Measurements from ENCODE around the gene BOLA3.

Gene BOLA3

GRCh38 chr2:74149247-74149525, 1.5 kb upstream of the BOLA3 start:
- no peak for TF ChIP-seq CTCF (IDR thresholded peaks at IDR 0.05; ENCODE audit: low read depth, low read length)
- no peak overlapping the region for H3K4me3 ChIP-seq (replicated peaks in 1 of 2; ENCODE audit: low read depth in 2 of 2, low read length in 2 of 2)
- DNase-seq (ENCODE audit: low read depth in 2 of 2) = no peak

- no peak for TF ChIP-seq CTCF (IDR thresholded peaks at IDR 0.05; ENCODE audit: low read depth, low read length)
- no peak for DNase-seq (ENCODE audit: low read depth in 2 of 2)
- peak overlapping the region; percentile 64 to 74 for H3K4me3 ChIP-seq (replicated peaks in 1 of 2; ENCODE audit: low read depth in 2 of 2, low read length in 2 of 2)
Measured at GRCh38 chr2:74148457-74149246, 940 bp upstream of the BOLA3 start.

- no peak for TF ChIP-seq CTCF (IDR thresholded peaks at IDR 0.05; ENCODE audit: low read depth, low read length)
- DNase-seq (ENCODE audit: low read depth in 2 of 2) = peak; percentile 39 to 53
- H3K4me3 ChIP-seq (replicated peaks in 1 of 2; ENCODE audit: low read depth in 2 of 2, low read length in 2 of 2) = peak overlapping the region; percentile 64 to 74
Measured at GRCh38 chr2:74146929-74147726, 584 bp downstream of the BOLA3 start.

- TF ChIP-seq CTCF (IDR thresholded peaks at IDR 0.05; ENCODE audit: low read depth, low read length) = peak; percentile 28
- DNase-seq (ENCODE audit: low read depth in 2 of 2) = no peak
- no peak overlapping the region for H3K4me3 ChIP-seq (replicated peaks in 1 of 2; ENCODE audit: low read depth in 2 of 2, low read length in 2 of 2)
Measured at GRCh38 chr2:74142340-74142739, 5.4 kb downstream of the BOLA3 start.

- DNase-seq (ENCODE audit: low read depth in 2 of 2) = no peak
- no peak overlapping the region for H3K4me3 ChIP-seq (replicated peaks in 1 of 2; ENCODE audit: low read depth in 2 of 2, low read length in 2 of 2)
- no peak for TF ChIP-seq CTCF (IDR thresholded peaks at IDR 0.05; ENCODE audit: low read depth, low read length)
Measured at GRCh38 chr2:74138600-74139323, 8.9 kb downstream of the BOLA3 start.

GRCh38 chr2:74137651-74138599, 9.8 kb downstream of the BOLA3 start:
- DNase-seq (ENCODE audit: low read depth in 2 of 2) = no peak
- no peak for TF ChIP-seq CTCF (IDR thresholded peaks at IDR 0.05; ENCODE audit: low read depth, low read length)
- no peak overlapping the region for H3K4me3 ChIP-seq (replicated peaks in 1 of 2; ENCODE audit: low read depth in 2 of 2, low read length in 2 of 2)

Measured in cardiac fibroblast (primary cell).